RWPE2 (cell line): ENCODE results near the gene ASF1B.
A peak's percentile ranks its signal among the peaks of the same experiment; 100 is the strongest.

Experiments used
- ATAC-seq: fragments of 200-7000 bp; cut with Tn5 transposase; 3 replicates; pipeline ENCODE4 v1.9.1; 2021; ENCODE audit warnings: low read depth
- DNase-seq: peaks from one replicate; pipeline ENCODE4 v3.0.0-alpha.2; 2020; ENCODE audit warnings: low spot score
- H3K27ac ChIP-seq: fragments of 450-650 bp; 2 replicates; pipeline ENCODE4 v1.5.1; 2017; ENCODE audit warnings: mild to moderate bottlenecking; ENCODE audit not compliant: poor library complexity, severe bottlenecking
- H3K27me3 ChIP-seq: fragments of 250-450 bp; sonication (Bioruptor Pico); 2 replicates; pipeline ENCODE4 v1.5.1; 2021; ENCODE audit warnings: mild to moderate bottlenecking, moderate library complexity; ENCODE audit not compliant: insufficient read depth, poor library complexity, severe bottlenecking
- H3K36me3 ChIP-seq: fragments of 250-450 bp; sonication (Bioruptor Pico); 2 replicates; pipeline ENCODE4 v1.5.1; 2020; ENCODE audit warnings: low read depth, mild to moderate bottlenecking, moderate library complexity
- H3K4me1 ChIP-seq: fragments of 250-450 bp; sonication (Bioruptor Pico); 2 replicates; pipeline ENCODE4 v1.5.1; 2021; ENCODE audit warnings: mild to moderate bottlenecking, moderate library complexity; ENCODE audit not compliant: insufficient read depth, poor library complexity, severe bottlenecking
- H3K4me3 ChIP-seq: fragments of 250-450 bp; sonication (Bioruptor Pico); 2 replicates; pipeline ENCODE4 v1.5.1; 2021; ENCODE audit warnings: mild to moderate bottlenecking, moderate library complexity; ENCODE audit not compliant: severe bottlenecking
- H3K9me3 ChIP-seq: fragments of 250-450 bp; sonication (Bioruptor Pico); 2 replicates; pipeline ENCODE4 v1.5.1; 2021; ENCODE audit warnings: mild to moderate bottlenecking, moderate library complexity; ENCODE audit not compliant: severe bottlenecking
- TF ChIP-seq, protein P1 (sequence below): fragments of 450-650 bp; IDR thresholded peaks from one replicate; pipeline ENCODE4 v1.5.1; 2017; ENCODE audit warnings: mild to moderate bottlenecking, moderate library complexity; ENCODE audit not compliant: poor library complexity, severe bottlenecking

The ASF1B gene

DNA sequence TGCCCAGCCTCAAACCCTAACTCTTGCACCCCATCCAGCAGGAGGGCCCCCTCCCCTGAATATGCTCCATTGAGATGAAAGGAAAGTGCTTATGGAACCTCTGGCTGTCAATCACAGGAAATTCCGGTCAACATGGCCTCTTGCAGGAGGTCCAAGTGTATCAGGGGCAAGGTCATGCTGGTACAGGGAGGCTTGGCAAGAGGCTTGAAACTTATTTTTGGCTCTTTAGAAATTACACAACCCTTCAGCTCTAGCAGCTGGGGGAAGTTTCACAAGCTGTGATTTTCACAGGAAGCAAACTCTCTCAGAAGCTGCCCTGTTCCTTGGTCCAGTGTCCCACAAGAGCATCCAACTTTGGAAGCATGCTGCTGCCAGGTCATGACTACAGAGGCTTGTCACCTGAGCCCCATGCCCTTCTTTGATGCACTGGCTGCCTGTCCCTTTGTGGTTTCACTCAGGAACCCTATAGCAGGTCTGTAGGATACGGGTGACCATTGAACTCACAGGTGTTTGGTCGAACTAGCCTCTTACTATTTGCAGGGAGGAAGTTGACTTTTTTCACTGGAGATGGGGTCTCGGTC, 8.4 kb downstream of the ASF1B start:
- H3K36me3 ChIP-seq: peaks cover 16% of the 10 kb centered on the region
- H3K27ac ChIP-seq: no peak overlapping the region
- TF ChIP-seq, protein P1, sequence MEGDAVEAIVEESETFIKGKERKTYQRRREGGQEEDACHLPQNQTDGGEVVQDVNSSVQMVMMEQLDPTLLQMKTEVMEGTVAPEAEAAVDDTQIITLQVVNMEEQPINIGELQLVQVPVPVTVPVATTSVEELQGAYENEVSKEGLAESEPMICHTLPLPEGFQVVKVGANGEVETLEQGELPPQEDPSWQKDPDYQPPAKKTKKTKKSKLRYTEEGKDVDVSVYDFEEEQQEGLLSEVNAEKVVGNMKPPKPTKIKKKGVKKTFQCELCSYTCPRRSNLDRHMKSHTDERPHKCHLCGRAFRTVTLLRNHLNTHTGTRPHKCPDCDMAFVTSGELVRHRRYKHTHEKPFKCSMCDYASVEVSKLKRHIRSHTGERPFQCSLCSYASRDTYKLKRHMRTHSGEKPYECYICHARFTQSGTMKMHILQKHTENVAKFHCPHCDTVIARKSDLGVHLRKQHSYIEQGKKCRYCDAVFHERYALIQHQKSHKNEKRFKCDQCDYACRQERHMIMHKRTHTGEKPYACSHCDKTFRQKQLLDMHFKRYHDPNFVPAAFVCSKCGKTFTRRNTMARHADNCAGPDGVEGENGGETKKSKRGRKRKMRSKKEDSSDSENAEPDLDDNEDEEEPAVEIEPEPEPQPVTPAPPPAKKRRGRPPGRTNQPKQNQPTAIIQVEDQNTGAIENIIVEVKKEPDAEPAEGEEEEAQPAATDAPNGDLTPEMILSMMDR: no peak
- no peak overlapping the region for H3K4me3 ChIP-seq
- ATAC-seq (no peak), DNase-seq (no peak)
- H3K27me3 ChIP-seq: no peaks in the 10 kb centered on the region
- H3K4me1 ChIP-seq: no peaks in the 10 kb centered on the region
- H3K9me3 ChIP-seq: no peaks in the 10 kb centered on the region

DNA sequence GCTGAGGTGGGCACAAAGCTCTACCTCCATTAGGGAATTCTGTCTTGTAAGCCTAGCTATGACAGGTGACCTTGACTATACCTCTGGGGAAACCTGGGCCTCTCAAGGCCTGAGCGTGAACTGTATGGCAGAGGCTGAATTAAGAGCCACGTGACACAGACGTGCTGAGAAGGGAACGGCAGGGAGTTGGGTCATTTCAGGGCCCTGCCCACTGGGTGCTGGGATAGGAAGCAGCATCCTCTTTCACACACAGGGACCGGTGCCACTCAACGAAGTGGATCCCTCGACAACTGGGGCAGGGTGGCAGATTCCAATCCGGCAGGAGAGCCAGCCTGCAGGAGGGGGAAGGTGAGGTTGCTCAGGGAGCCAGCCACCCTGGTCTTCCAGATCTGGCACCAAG, 9.2 kb downstream of the ASF1B start:
- Histone ChIP-seq H3K4me3 (no peak overlapping the region), H3K27ac (no peak overlapping the region), H3K27me3 (no peaks in the 10 kb centered on the region), H3K36me3 (peaks cover 16% of the 10 kb centered on the region), H3K4me1 (no peaks in the 10 kb centered on the region), H3K9me3 (no peaks in the 10 kb centered on the region)
- DNase-seq: no peak
- TF ChIP-seq, protein P1: no peak
- ATAC-seq: no peak

DNA sequence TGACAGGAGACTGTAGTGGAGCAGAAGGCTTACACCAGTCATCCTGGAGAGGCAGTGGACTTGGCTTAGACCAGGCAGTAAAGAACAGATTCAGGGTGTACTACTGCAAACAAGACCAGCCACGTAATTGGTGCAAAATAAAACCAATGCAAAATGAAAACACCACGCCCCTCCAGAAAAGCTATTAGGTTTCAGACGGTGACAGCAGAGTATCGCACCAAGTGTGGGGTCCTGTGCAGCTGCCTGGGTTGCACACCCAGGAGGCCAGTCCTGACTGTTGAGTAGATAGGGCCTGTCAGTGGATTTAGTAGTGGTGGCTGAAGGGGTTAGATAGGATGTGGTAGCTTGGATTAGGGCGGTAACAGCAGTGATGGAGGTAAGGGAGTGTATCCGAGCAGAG, 13.5 kb downstream of the ASF1B start:
- Histone ChIP-seq H3K27me3 (no peaks in the 10 kb centered on the region), H3K36me3 (peaks cover 16% of the 10 kb centered on the region), H3K27ac (no peak overlapping the region), H3K4me1 (peaks cover 8% of the 10 kb centered on the region), H3K4me3 (no peak overlapping the region), H3K9me3 (no peaks in the 10 kb centered on the region)
- TF ChIP-seq, protein P1: no peak
- ATAC-seq (no peak), DNase-seq (no peak)

DNA sequence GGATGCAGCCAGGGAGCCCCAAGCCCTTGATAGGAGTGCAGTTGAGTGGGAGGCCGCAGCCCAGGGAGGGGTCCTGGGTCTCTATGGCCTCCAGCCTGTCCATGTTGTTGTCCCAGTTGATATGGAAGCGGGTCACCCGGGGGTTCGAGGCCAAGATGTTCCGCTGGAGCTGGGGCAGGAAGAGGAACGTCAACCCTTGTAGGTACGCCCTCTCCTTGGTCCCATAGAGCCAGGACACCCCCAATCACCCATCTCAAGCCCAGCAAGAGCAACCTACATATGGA, 15.9 kb downstream of the ASF1B start:
- Histone ChIP-seq H3K4me3 (no peak overlapping the region), H3K27ac (no peak overlapping the region), H3K4me1 (peaks cover 8% of the 10 kb centered on the region), H3K9me3 (no peaks in the 10 kb centered on the region), H3K27me3 (no peaks in the 10 kb centered on the region), H3K36me3 (peaks cover 14% of the 10 kb centered on the region)
- TF ChIP-seq, protein P1: no peak
- ATAC-seq (no peak), DNase-seq (no peak)

DNA sequence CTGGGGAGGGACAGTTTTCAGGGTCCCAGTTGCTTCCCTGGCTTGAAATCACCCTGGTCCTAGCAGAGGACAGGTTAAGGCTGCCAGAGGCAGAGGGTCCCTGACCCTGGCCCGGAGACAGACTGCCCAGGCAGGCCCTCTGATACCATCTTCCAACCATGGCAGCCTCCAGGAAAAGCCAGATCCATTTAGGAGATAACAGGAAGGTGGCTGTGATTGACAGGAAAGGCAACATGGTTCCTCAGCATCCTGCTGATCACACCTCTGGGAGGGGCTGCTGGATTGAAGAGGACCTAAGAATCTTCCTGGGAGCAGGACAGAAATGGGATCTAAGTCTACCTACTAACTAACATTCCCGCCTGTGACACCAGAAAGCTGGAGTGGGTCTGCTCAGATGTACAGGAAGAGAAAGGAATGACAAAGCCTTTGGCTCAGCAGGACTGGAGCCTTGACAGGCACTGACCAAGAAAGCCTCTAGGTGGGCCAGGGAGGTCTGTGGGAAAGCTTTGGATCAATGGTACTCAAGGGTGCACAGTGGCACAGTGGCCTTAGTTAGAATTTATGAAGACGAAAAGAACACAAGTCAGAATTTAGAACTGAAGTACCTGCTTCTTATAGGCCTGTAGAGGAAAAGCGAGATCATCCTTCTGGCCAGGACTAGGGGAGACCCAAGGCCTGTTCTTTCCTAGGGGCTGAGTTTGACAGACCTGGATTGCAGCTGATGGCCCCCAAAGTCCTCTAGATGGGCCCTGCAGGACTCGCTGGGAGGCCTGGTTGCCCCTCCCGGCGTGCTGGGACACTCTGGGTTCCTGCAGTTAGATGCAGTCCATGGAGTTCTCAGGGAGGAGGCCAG, 16.5 kb downstream of the ASF1B start:
- Histone ChIP-seq H3K4me3 (no peak overlapping the region), H3K27ac (peak overlapping the region; percentile 67), H3K27me3 (no peaks in the 10 kb centered on the region), H3K4me1 (peaks cover 8% of the 10 kb centered on the region), H3K9me3 (no peaks in the 10 kb centered on the region), H3K36me3 (peaks cover 10% of the 10 kb centered on the region)
- ATAC-seq (no peak), DNase-seq (no peak)
- TF ChIP-seq, protein P1: no peak
